Uterus (tissue), 4 donors: ENCODE data around the gene DUSP22. TPM values are rescaled to one million over a fixed set of nuclear protein-coding genes. Genes with fewer than 3 reads are reported as not detected.

Experiments used
- DNase-seq, 2 donors: peaks; one replicate each; pipeline ENCODE4 v3.0.0-alpha.2; 2019 to 2020
- H3K27ac ChIP-seq, 2 donors: fragments of 200-600 bp; sonication (generic); 1 replicate in 1 of 2; 2 replicates in 1 of 2; pipeline ENCODE4 v1.5.1; 2016 to 2018
- H3K27me3 ChIP-seq, 2 donors: fragments of 200-600 bp; sonication (generic); one replicate each; pipeline ENCODE4 v1.5.1; 2018 to 2019; ENCODE audit warnings: control low read depth in 1 of 2
- H3K36me3 ChIP-seq, 2 donors: fragments of 200-600 bp; sonication (generic); one replicate each; pipeline ENCODE4 v1.5.1; 2019; ENCODE audit warnings: control low read depth in 1 of 2
- H3K4me1 ChIP-seq, 2 donors: fragments of 200-600 bp; sonication (generic); one replicate each; pipeline ENCODE4 v1.5.1; 2018 to 2019; ENCODE audit warnings: control low read depth in 1 of 2
- H3K4me3 ChIP-seq, 2 donors: fragments of 200-600 bp; sonication (generic); 1 replicate in 1 of 2; 2 replicates in 1 of 2; pipeline ENCODE4 v1.5.1; 2018 to 2019; ENCODE audit warnings: mild to moderate bottlenecking in 1 of 2
- H3K9me3 ChIP-seq, 2 donors: fragments of 200-600 bp; sonication (generic); one replicate each; pipeline ENCODE4 v1.5.1; 2019; ENCODE audit warnings: control low read depth in 1 of 2
- POLR2A ChIP-seq, 2 donors: fragments of 450-650 bp; IDR thresholded peaks; one replicate each; pipeline ENCODE4 v1.6.1; 2016; ENCODE audit warnings: antibody characterized with exemption in 2 of 2, mild to moderate bottlenecking in 1 of 2, moderate library complexity in 1 of 2
- intact Hi-C: fragments of 100-400 bp; cut with DNase I; formaldehyde crosslinking; loops from one replicate; pipeline ENCODE4 v1.15.1; 2023; ENCODE audit warnings: low total_unique reads
- total RNA-seq, 4 donors: library from RNA; depleted of rRNA in 3 of 4; stranded (reverse); fragments of >200 nt in 3 of 4; gene quantifications; one replicate each; pipeline versions ENCODE4 v1.1.0 to v1.2.4, GENCODE V29; 2014 to 2023
- TF ChIP-seq, protein P1 (sequence below), 4 experiments: fragments of 200-600 bp in 2 of 4; fragments of 450-650 bp in 2 of 4; sonication (generic) in 2 of 4; IDR thresholded peaks; one replicate each; pipeline ENCODE4 v1.5.1; 2016 to 2019; ENCODE audit warnings: antibody characterized with exemption in 4 of 4, mild to moderate bottlenecking in 2 of 4, moderate library complexity in 1 of 4
- donor health status: DM: yes; HTN: yes; CAD: no.

Gene DUSP22
- total RNA-seq, 4 donors from 2014 or later: 22.8 to 78.5 (median 46.0) TPM

DNA sequence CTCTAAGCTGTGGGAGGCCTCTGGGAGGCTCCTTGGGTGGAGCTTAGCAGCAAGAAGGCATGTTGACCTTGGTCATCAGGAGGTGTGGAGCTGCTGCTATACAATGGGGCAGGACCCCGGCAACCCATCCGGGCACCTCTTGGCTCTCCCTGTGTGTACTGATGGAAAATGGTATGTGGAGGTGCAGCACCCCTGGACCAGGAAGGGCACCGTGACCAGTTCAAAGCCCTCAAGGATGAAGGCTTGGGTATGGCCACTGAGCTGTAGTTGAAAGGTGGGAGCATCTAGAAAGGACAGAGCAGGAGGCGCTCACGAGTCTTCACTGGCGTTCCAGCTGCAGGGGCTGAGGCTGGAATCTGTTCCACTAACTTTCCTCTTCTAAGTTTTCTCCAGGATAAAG, 92.6 kb downstream of the DUSP22 start:
- intact Hi-C loops: no loop called here

DNA sequence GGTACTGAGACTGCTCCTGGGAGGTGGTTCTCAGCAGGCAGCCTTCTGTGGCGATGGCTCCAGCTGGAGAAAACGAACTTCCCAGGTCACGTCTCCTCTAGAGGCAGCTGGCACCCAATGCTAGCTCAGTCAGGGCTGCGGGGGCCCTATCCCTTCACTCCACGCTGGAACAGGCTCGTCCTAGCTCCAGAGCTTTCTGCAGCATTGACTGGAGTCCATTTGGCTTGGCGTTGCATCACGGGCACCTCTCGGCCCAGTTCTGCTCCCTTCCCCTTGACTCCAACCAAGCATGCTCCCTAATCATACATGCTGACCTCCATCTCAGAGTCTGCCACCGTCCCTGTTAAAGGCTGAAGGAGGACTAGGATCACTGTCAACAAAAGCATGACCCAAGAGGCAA, 93.3 kb downstream of the DUSP22 start:
- intact Hi-C loops: no loop called here
- Histone ChIP-seq H3K27ac (no peak overlapping the region), H3K27me3 (peaks cover 0 to 18% of the 10 kb centered on the region in 2 donors), H3K4me1 (no peaks in the 10 kb centered on the region), H3K36me3 (no peaks in the 10 kb centered on the region), H3K9me3 (no peaks in the 10 kb centered on the region), H3K4me3 (no peak overlapping the region)
- no peak for DNase-seq
- TF ChIP-seq POLR2A (IDR thresholded peaks at IDR 0.05): no peak
- TF ChIP-seq, protein P1, sequence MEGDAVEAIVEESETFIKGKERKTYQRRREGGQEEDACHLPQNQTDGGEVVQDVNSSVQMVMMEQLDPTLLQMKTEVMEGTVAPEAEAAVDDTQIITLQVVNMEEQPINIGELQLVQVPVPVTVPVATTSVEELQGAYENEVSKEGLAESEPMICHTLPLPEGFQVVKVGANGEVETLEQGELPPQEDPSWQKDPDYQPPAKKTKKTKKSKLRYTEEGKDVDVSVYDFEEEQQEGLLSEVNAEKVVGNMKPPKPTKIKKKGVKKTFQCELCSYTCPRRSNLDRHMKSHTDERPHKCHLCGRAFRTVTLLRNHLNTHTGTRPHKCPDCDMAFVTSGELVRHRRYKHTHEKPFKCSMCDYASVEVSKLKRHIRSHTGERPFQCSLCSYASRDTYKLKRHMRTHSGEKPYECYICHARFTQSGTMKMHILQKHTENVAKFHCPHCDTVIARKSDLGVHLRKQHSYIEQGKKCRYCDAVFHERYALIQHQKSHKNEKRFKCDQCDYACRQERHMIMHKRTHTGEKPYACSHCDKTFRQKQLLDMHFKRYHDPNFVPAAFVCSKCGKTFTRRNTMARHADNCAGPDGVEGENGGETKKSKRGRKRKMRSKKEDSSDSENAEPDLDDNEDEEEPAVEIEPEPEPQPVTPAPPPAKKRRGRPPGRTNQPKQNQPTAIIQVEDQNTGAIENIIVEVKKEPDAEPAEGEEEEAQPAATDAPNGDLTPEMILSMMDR (IDR thresholded peaks at IDR 0.05): no peak

More for the DNA sequence above, 92.6 kb downstream of the DUSP22 start:
- Histone ChIP-seq H3K27me3 (peaks cover 0 to 11% of the 10 kb centered on the region in 2 donors), H3K27ac (no peak overlapping the region), H3K4me3 (no peak overlapping the region), H3K36me3 (no peaks in the 10 kb centered on the region), H3K9me3 (no peaks in the 10 kb centered on the region), H3K4me1 (no peaks in the 10 kb centered on the region)
- no peak for DNase-seq
- TF ChIP-seq, protein P1 (IDR thresholded peaks at IDR 0.05): no peak
- no peak for TF ChIP-seq POLR2A (IDR thresholded peaks at IDR 0.05)

DNA sequence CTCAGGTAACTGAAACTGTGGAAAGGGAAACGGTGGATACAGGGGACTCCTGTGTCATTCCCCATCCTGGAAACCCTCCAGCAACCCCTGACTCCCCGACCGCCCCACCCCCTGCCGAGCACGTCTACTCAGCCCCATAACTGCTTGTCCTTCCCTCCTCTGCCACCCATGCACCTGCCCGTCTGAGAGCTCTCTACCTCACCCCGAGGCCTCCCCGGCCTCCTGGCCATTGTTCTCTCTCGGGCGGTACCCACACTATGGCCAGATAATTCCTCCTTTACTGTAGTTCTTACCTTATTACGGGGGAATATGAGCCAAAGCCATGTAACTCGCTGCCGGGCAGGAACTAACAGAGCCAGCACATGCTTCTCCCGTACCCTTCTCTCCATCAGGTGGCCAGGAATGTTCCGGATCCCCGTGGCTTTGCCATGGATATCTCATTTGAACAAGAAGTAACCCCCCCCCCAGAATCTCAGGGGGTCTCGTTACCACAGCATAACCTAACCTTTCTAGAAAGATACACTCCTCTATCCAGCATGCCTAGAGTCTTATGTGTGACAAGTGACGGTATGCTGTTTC, 94.5 kb downstream of the DUSP22 start:
- intact Hi-C loops: no loop called here

DNA sequence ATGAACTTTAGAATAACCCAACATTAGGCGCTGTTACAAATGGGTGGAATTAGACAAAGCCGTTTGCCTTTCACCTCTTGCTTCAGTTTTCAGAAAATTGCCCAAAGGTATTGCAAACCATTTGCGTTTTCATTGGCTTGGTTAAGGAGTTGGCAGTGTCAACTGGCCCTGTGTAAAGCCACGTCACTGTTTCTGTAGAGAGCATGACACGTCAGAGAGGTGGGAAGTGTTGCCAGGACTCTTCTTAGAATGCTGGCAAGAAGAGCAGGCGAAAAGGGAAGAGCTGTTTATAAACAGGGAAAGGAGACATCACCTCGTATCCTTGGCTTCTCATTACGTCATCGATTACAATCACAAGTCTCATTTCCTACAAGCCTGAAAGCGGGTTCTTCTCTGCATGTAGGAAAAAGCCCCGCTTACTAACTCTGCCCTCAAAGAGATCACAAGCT, 95.0 kb downstream of the DUSP22 start:
- H3K27me3 ChIP-seq: peaks cover 0 to 28% of the 10 kb centered on the region in 2 donors

More for the DNA sequence above, 94.5 kb downstream of the DUSP22 start:
- no peak overlapping the region for H3K27ac ChIP-seq
- peaks cover 0 to 8% of the 10 kb centered on the region in 2 donors for H3K4me1 ChIP-seq
- no peaks in the 10 kb centered on the region for H3K9me3 ChIP-seq
- no peak for DNase-seq
- TF ChIP-seq, protein P1 (IDR thresholded peaks at IDR 0.05): no peak
- TF ChIP-seq POLR2A (IDR thresholded peaks at IDR 0.05): no peak
- no peaks in the 10 kb centered on the region for H3K36me3 ChIP-seq
- peaks cover 0 to 24% of the 10 kb centered on the region in 2 donors for H3K27me3 ChIP-seq
- no peak overlapping the region for H3K4me3 ChIP-seq

More for the DNA sequence above, 95.0 kb downstream of the DUSP22 start:
- H3K4me1 ChIP-seq: peaks cover 0 to 13% of the 10 kb centered on the region in 2 donors
- intact Hi-C loops: no loop called here
- no peak overlapping the region for H3K4me3 ChIP-seq
- H3K27ac ChIP-seq: no peak overlapping the region
- no peak for DNase-seq
- H3K36me3 ChIP-seq: no peaks in the 10 kb centered on the region
- H3K9me3 ChIP-seq: no peaks in the 10 kb centered on the region
- TF ChIP-seq, protein P1 (IDR thresholded peaks at IDR 0.05): no peak
- TF ChIP-seq POLR2A (IDR thresholded peaks at IDR 0.05): no peak
